H9 (cell line): Measurements from ENCODE around the gene TMEM245. TPM values are rescaled to one million over a fixed set of nuclear protein-coding genes. Genes with fewer than 3 reads are reported as not detected.
A peak's percentile ranks its signal among the peaks of the same experiment; 100 is the strongest.
"Not testable (repeated sequence)": the region's sequence is repeated elsewhere in the genome, so short reads cannot be mapped to it uniquely, and the experiment has no call there.

ENCODE experiments used
- DNase-seq: peaks from one replicate; pipeline ENCODE4 v3.0.0-alpha.2; 2017
- H2AFZ ChIP-seq: one replicate; pipeline ENCODE4 v1.6.1; 2013; ENCODE audit warnings: mild to moderate bottlenecking, low read length, control low read depth, moderate library complexity
- H2AK5ac ChIP-seq: 2 replicates; pipeline ENCODE4 v1.6.1; 2013; ENCODE audit warnings: low read length, control low read depth, mixed read lengths; ENCODE audit not compliant: insufficient read length
- H2BK120ac ChIP-seq: one replicate; pipeline ENCODE4 v1.6.1; 2013; ENCODE audit warnings: low read depth, mild to moderate bottlenecking, low read length, control low read depth, inconsistent platforms; ENCODE audit not compliant: poor library complexity, severe bottlenecking
- H2BK12ac ChIP-seq: 2 replicates; pipeline ENCODE4 v1.6.1; 2013; ENCODE audit warnings: low read length, control low read depth, mixed read lengths, low read depth; ENCODE audit not compliant: insufficient read length
- H2BK15ac ChIP-seq: 2 replicates; pipeline ENCODE4 v1.6.1; 2013; ENCODE audit warnings: low read depth, low read length, control low read depth
- H2BK20ac ChIP-seq: one replicate; pipeline ENCODE4 v1.6.1; 2013; ENCODE audit warnings: low read depth, mild to moderate bottlenecking, low read length, control low read depth, inconsistent platforms; ENCODE audit not compliant: poor library complexity, severe bottlenecking
- H2BK5ac ChIP-seq: 2 replicates; pipeline ENCODE4 v1.6.1; 2013; ENCODE audit warnings: low read length, control low read depth, mixed read lengths; ENCODE audit not compliant: insufficient read length
- H3K14ac ChIP-seq: 2 replicates; pipeline ENCODE4 v1.6.1; 2013; ENCODE audit warnings: low read length, control low read depth; ENCODE audit not compliant: insufficient read depth
- H3K18ac ChIP-seq: 2 replicates; pipeline ENCODE4 v1.6.1; 2013; ENCODE audit warnings: low read depth, mild to moderate bottlenecking, mixed read lengths, low read length, control low read depth; ENCODE audit not compliant: insufficient read length
- H3K23ac ChIP-seq: 2 replicates; pipeline ENCODE4 v1.6.1; 2013; ENCODE audit warnings: low read length, control low read depth, mixed read lengths, low read depth; ENCODE audit not compliant: insufficient read length
- H3K23me2 ChIP-seq: 2 replicates; pipeline ENCODE4 v1.6.1; 2013; ENCODE audit warnings: low read depth, mild to moderate bottlenecking, mixed read lengths, low read length, control low read depth; ENCODE audit not compliant: insufficient read length, poor library complexity, severe bottlenecking
- H3K27ac ChIP-seq: 2 replicates; pipeline ENCODE4 v1.5.1; 2013; ENCODE audit warnings: low read length, control low read depth, mixed read lengths, low read depth; ENCODE audit not compliant: insufficient read length
- H3K27me3 ChIP-seq: 2 replicates; pipeline ENCODE4 v1.6.1; 2013; ENCODE audit warnings: low read length, control low read depth, inconsistent platforms; ENCODE audit not compliant: insufficient read depth
- H3K4ac ChIP-seq: 2 replicates; pipeline ENCODE4 v1.6.1; 2013; ENCODE audit warnings: low read depth, mild to moderate bottlenecking, control low read depth, inconsistent platforms, low read length, moderate library complexity
- H3K4me1 ChIP-seq: 2 replicates; pipeline ENCODE4 v1.6.1; 2013; ENCODE audit warnings: low read length, control low read depth, inconsistent platforms; ENCODE audit not compliant: insufficient read depth
- H3K4me2 ChIP-seq: 2 replicates; pipeline ENCODE4 v1.6.1; 2013; ENCODE audit warnings: low read length, control low read depth, mixed read lengths; ENCODE audit not compliant: insufficient read length, insufficient read depth
- H3K56ac ChIP-seq: 2 replicates; pipeline ENCODE4 v1.6.1; 2013; ENCODE audit warnings: low read depth, mild to moderate bottlenecking, mixed read lengths, low read length, control low read depth; ENCODE audit not compliant: insufficient read length
- H3K79me1 ChIP-seq: 2 replicates; pipeline ENCODE4 v1.6.1; 2013; ENCODE audit warnings: low read depth, mild to moderate bottlenecking, moderate library complexity, low read length, control low read depth, inconsistent platforms; ENCODE audit not compliant: insufficient read depth, poor library complexity, severe bottlenecking
- H3K79me2 ChIP-seq: 2 replicates; pipeline ENCODE4 v1.6.1; 2013; ENCODE audit warnings: low read length, control low read depth, inconsistent platforms; ENCODE audit not compliant: insufficient read depth
- H3K9ac ChIP-seq: 2 replicates; pipeline ENCODE4 v1.6.1; 2013; ENCODE audit warnings: low read length, control low read depth, mixed read lengths; ENCODE audit not compliant: insufficient read length; ENCODE audit errors: extremely low read depth
- H3K9me3 ChIP-seq: one replicate; pipeline ENCODE4 v1.6.1; 2013; ENCODE audit warnings: low read depth, low read length, inconsistent platforms; ENCODE audit not compliant: control insufficient read depth
- H3T11ph ChIP-seq: one replicate; pipeline ENCODE4 v1.6.1; 2013; ENCODE audit warnings: mild to moderate bottlenecking, low read length, control low read depth, inconsistent platforms
- H4K20me1 ChIP-seq: one replicate; pipeline ENCODE4 v1.6.1; 2013; ENCODE audit not compliant: control insufficient read depth, insufficient read length, insufficient read depth
- H4K5ac ChIP-seq: 2 replicates; pipeline ENCODE4 v1.6.1; 2013; ENCODE audit warnings: low read depth, mild to moderate bottlenecking, mixed read lengths, low read length, control low read depth; ENCODE audit not compliant: insufficient read length
- H4K8ac ChIP-seq: replicated peaks from 2 replicates; pipeline ENCODE4 v1.6.1; 2013; ENCODE audit warnings: low read length, control low read depth, mixed read lengths, low read depth; ENCODE audit not compliant: insufficient read length
- H4K91ac ChIP-seq: 2 replicates; pipeline ENCODE4 v1.6.1; 2013; ENCODE audit warnings: low read depth, mild to moderate bottlenecking, moderate library complexity, mixed read lengths, low read length, control low read depth; ENCODE audit not compliant: insufficient read length
- H3K27ac Mint-ChIP-seq, 3 experiments: 2 replicates in 2 of 3; 3 replicates in 1 of 3; pipeline ENCODE4 v1.8.0; 2020 to 2021; ENCODE audit warnings: mixed read lengths in 3 of 3, mild to moderate bottlenecking in 1 of 3, moderate library complexity in 1 of 3
- H3K27me3 Mint-ChIP-seq: 2 replicates; pipeline ENCODE4 v1.8.0; 2021; ENCODE audit warnings: low read depth, mild to moderate bottlenecking, moderate library complexity, mixed read lengths
- H3K36me3 Mint-ChIP-seq, 3 experiments: 2 replicates in 2 of 3; 3 replicates in 1 of 3; pipeline ENCODE4 v1.8.0; 2020 to 2021; ENCODE audit warnings: low read depth in 3 of 3, mixed read lengths in 3 of 3; ENCODE audit not compliant: insufficient read depth in 1 of 3
- H3K4me1 Mint-ChIP-seq, 2 experiments: 2 replicates each; pipeline ENCODE4 v1.8.0; 2020; ENCODE audit warnings: mixed read lengths in 2 of 2
- H3K4me3 Mint-ChIP-seq, 2 experiments: 2 replicates in 1 of 2; 3 replicates in 1 of 2; pipeline ENCODE4 v1.8.0; 2020 to 2021; ENCODE audit warnings: mild to moderate bottlenecking in 2 of 2, mixed read lengths in 2 of 2, moderate library complexity in 1 of 2
- H3K9me3 Mint-ChIP-seq, 2 experiments: 2 replicates in 1 of 2; 3 replicates in 1 of 2; pipeline ENCODE4 v1.8.0; 2020; ENCODE audit warnings: mild to moderate bottlenecking in 2 of 2, mixed read lengths in 2 of 2, moderate library complexity in 1 of 2
- WGBS: extraction: QIAGEN DNeasy Blood & Tissue Kit; methylation state at CpG from one replicate; pipeline ENCODE4 v1.1.7; 2013; ENCODE audit warnings: missing lambda C conversion rate, low lambda C conversion rate, mixed read lengths; ENCODE audit not compliant: insufficient read length; ENCODE audit errors: extremely low coverage; 5-methylcytosine and 5-hydroxymethylcytosine counted together
- total RNA-seq: library from RNA; stranded (reverse); gene quantifications from 2 replicates; pipeline ENCODE4 v1.2.1, GENCODE V29; 2021
- TF ChIP-seq, protein P1 (sequence below): fragments of 200-600 bp; sonication (generic); conservative IDR thresholded peaks from 3 replicates; pipeline ENCODE4 v1.8.0; 2021; ENCODE audit warnings: antibody characterized with exemption, mild to moderate bottlenecking

Gene TMEM245
- total RNA-seq, 1 experiment from 2014 or later, result 37.9 TPM

DNA sequence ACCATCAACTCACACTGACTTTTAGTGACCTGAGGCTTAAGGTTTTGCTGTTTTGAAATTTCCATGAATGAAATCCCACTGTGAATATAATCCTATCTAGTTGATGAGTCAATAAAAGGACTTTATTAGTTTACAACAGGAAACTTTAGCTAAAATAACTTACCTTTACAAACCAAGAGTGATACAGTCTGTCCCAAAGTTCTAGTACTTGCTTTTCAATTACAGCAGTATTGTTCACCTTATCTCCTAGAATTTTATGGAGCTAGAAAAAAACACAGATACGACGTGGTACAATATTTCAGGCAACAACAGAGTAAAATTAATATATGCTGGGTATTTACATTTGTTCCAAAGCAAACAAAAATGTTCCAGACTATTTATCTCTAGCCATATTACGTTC lies 59.6 kb downstream of the TMEM245 start:
- H3K36me3 Mint-ChIP-seq, result peaks cover 40 to 74% (median 70%) of the 10 kb centered on the region in 3 experiments; a peak in 6 of 7 replicates
- H3K27me3 Mint-ChIP-seq, result no peaks in the 10 kb centered on the region
- no peaks in the 10 kb centered on the region for H3K9me3 Mint-ChIP-seq

DNA sequence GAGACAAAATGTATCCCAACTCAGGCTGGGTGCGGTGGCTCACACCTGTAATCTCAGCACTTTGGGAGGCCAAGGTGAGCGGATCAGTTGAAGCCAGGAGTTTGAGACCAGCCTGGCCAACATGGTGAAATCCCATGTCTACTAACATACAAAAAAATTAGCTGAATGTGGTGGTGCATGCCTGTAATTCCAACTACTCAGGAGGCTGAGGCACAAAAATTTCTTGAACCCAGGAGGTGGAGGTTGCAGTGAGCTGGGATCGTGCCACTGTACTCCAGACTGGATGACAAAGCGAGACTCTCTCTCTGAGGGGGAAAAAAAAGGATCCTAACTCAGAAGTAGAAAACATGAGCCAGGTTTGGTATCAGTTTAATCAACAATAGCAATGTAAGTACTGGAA lies 66.6 kb downstream of the TMEM245 start:
- H4K5ac ChIP-seq, H3K9me3 ChIP-seq, H3K4me2 ChIP-seq, H3K9ac ChIP-seq, H3K23me2 ChIP-seq, H2AFZ ChIP-seq, H2BK20ac ChIP-seq, H2BK5ac ChIP-seq, H4K8ac ChIP-seq, H3K4ac ChIP-seq, H2BK12ac ChIP-seq, H3K4me1 ChIP-seq, H3K79me1 ChIP-seq, H2BK15ac ChIP-seq, H3K27me3 Mint-ChIP-seq, DNase-seq, H3K23ac ChIP-seq, H3K79me2 ChIP-seq, H3K18ac ChIP-seq, H4K20me1 ChIP-seq, H3K56ac ChIP-seq, H2AK5ac ChIP-seq, H3K27me3 ChIP-seq, H3T11ph ChIP-seq, H3K4me3 Mint-ChIP-seq, H3K9me3 Mint-ChIP-seq, H2BK120ac ChIP-seq, H4K91ac ChIP-seq, H3K14ac ChIP-seq, H3K27ac ChIP-seq: not testable (repeated sequence)
- no CpG with 5 or more reads among the region's 4 CpGs for WGBS
- Mint-ChIP-seq H3K27ac (peak overlapping the region; percentile 55 to 76 (median 72); a peak in 6 of 7 replicates), H3K4me1 (peaks cover 18 to 20% of the 10 kb centered on the region in 2 experiments), H3K36me3 (peaks cover 49 to 88% (median 85%) of the 10 kb centered on the region in 3 experiments; a peak in 6 of 7 replicates)

More for the DNA sequence above, 59.6 kb downstream of the TMEM245 start:
- H3K4me1 Mint-ChIP-seq, result peaks cover 1 to 2% of the 10 kb centered on the region in 2 experiments; a peak in 3 of 4 replicates
- Histone ChIP-seq H3K79me2 (no peaks in the 10 kb centered on the region), H2AK5ac (no peak overlapping the region), H3K4ac (no peak overlapping the region), H4K91ac (no peak overlapping the region), H3K4me2 (no peak overlapping the region), H3K14ac (no peak overlapping the region), H3T11ph (no peak overlapping the region), H3K27ac (no peak overlapping the region), H2AFZ (no peak overlapping the region), H2BK120ac (no peak overlapping the region), H3K27me3 (no peaks in the 10 kb centered on the region), H3K18ac (no peak overlapping the region), H3K4me1 (no peaks in the 10 kb centered on the region), H3K23me2 (no peaks in the 10 kb centered on the region), H4K8ac (no peak overlapping the region), H3K79me1 (no peaks in the 10 kb centered on the region), H3K56ac (no peak overlapping the region), H2BK5ac (no peak overlapping the region), H2BK20ac (no peak overlapping the region), H3K9me3 (no peaks in the 10 kb centered on the region), H4K20me1 (no peaks in the 10 kb centered on the region), H2BK15ac (no peak overlapping the region), H2BK12ac (no peak overlapping the region), H3K9ac (no peak overlapping the region), H4K5ac (no peak overlapping the region), H3K23ac (no peak overlapping the region)
- no peak for DNase-seq
- TF ChIP-seq, protein P1, sequence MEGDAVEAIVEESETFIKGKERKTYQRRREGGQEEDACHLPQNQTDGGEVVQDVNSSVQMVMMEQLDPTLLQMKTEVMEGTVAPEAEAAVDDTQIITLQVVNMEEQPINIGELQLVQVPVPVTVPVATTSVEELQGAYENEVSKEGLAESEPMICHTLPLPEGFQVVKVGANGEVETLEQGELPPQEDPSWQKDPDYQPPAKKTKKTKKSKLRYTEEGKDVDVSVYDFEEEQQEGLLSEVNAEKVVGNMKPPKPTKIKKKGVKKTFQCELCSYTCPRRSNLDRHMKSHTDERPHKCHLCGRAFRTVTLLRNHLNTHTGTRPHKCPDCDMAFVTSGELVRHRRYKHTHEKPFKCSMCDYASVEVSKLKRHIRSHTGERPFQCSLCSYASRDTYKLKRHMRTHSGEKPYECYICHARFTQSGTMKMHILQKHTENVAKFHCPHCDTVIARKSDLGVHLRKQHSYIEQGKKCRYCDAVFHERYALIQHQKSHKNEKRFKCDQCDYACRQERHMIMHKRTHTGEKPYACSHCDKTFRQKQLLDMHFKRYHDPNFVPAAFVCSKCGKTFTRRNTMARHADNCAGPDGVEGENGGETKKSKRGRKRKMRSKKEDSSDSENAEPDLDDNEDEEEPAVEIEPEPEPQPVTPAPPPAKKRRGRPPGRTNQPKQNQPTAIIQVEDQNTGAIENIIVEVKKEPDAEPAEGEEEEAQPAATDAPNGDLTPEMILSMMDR, result no peak
- no CpG with 5 or more reads among the region's 3 CpGs for WGBS
- H3K27ac Mint-ChIP-seq, result no peak overlapping the region
- no peak overlapping the region for H3K4me3 Mint-ChIP-seq
